PC-9 (cell line): ENCODE data around the gene ATAD3B. TPM values are rescaled to one million over a fixed set of nuclear protein-coding genes. Genes with fewer than 3 reads are reported as not detected.
A peak's percentile ranks its signal among the peaks of the same experiment; 100 is the strongest.
"Not testable (repeated sequence)": the region's sequence is repeated elsewhere in the genome, so short reads cannot be mapped to it uniquely, and the experiment has no call there.

ENCODE experiments used
- BruUV-seq: library from RNA; stranded (reverse); fragments of 400-500 nt; replicated peaks from 2 replicates; lab custom pipeline; 2021; lab: Mats Ljungman, UMichigan
- CTCF ChIA-PET: fragments of 300-600 bp; sonication (Branson Sonifier 250); formaldehyde crosslinking; loops from one replicate; lab custom pipeline; 2022; ENCODE audit warnings: antibody characterized with exemption; lab: Charles Lee
- POLR2A ChIA-PET: fragments of 300-600 bp; sonication (Branson Sonifier 250); formaldehyde crosslinking; loops from one replicate; lab custom pipeline; 2022; ENCODE audit warnings: antibody characterized with exemption; ENCODE audit not compliant: unreplicated experiment; lab: Charles Lee
- DNase-seq, 2 experiments: peaks; one replicate each; pipeline versions ENCODE4 v3.0.0 to v3.0.0-alpha.2; 2015 to 2022; ENCODE audit warnings: mixed read lengths in 1 of 2
- H2AFZ ChIP-seq: fragments of 200-600 bp; sonication (generic); 2 replicates; pipeline ENCODE4 v1.8.1; 2017; ENCODE audit warnings: antibody characterized with exemption
- H3F3A ChIP-seq: fragments of 200-600 bp; sonication (generic); 2 replicates; pipeline ENCODE4 v1.8.1; 2017; ENCODE audit warnings: antibody characterized with exemption, mild to moderate bottlenecking, low read depth; ENCODE audit not compliant: insufficient read depth
- H3K27ac ChIP-seq: fragments of 200-600 bp; sonication (generic); 2 replicates; pipeline ENCODE4 v1.6.1; 2016; ENCODE audit warnings: mixed run types
- H3K27me3 ChIP-seq: fragments of 200-600 bp; sonication (generic); 2 replicates; pipeline ENCODE4 v1.6.1; 2016; ENCODE audit warnings: low read depth, mixed run types; ENCODE audit not compliant: insufficient read depth
- H3K36me3 ChIP-seq: fragments of 200-600 bp; sonication (generic); 2 replicates; pipeline ENCODE4 v1.6.1; 2016; ENCODE audit warnings: low read depth, mixed run types
- H3K4me1 ChIP-seq: fragments of 200-600 bp; sonication (generic); replicated peaks from 2 replicates; pipeline ENCODE4 v1.6.1; 2016; ENCODE audit warnings: mixed run types; ENCODE audit not compliant: insufficient read depth
- H3K4me2 ChIP-seq: fragments of 200-600 bp; sonication (generic); 2 replicates; pipeline ENCODE4 v1.6.1; 2017; ENCODE audit warnings: mixed run types
- H3K4me3 ChIP-seq: fragments of 200-600 bp; sonication (generic); 2 replicates; pipeline ENCODE4 v1.6.1; 2016; ENCODE audit warnings: mixed run types
- H3K79me2 ChIP-seq: fragments of 200-600 bp; sonication (generic); 2 replicates; pipeline ENCODE4 v1.6.1; 2017; ENCODE audit warnings: low read depth, mixed run types
- H3K9me2 ChIP-seq: fragments of 200-600 bp; sonication (generic); 2 replicates; pipeline ENCODE4 v1.8.1; 2017; ENCODE audit warnings: mild to moderate bottlenecking; ENCODE audit not compliant: insufficient read depth
- H3K9me3 ChIP-seq: fragments of 200-600 bp; sonication (generic); 2 replicates; pipeline ENCODE4 v1.8.1; 2016; ENCODE audit warnings: low read depth; ENCODE audit not compliant: insufficient read depth
- H4K20me1 ChIP-seq: fragments of 200-600 bp; sonication (generic); 2 replicates; pipeline ENCODE4 v1.8.1; 2017; ENCODE audit not compliant: insufficient read depth
- intact Hi-C: fragments of 100-400 bp; cut with micrococcal nuclease; formaldehyde crosslinking; loops from one replicate; pipeline ENCODE4 v1.10.0; 2022; ENCODE audit not compliant: unreplicated experiment
- total RNA-seq: library from RNA; stranded (reverse); gene quantifications from 2 replicates; pipeline ENCODE4 v1.2.3, GENCODE V29; 2021
- TF ChIP-seq, protein P1 (sequence below): fragments of 200-600 bp; sonication (generic); conservative IDR thresholded peaks from 2 replicates; pipeline ENCODE4 v1.6.1; 2017; ENCODE audit warnings: mixed run types, antibody characterized with exemption, mild to moderate bottlenecking, moderate library complexity

ATAD3B gene
- total RNA-seq, 1 experiment from 2014 or later = 32.8 TPM

DNA sequence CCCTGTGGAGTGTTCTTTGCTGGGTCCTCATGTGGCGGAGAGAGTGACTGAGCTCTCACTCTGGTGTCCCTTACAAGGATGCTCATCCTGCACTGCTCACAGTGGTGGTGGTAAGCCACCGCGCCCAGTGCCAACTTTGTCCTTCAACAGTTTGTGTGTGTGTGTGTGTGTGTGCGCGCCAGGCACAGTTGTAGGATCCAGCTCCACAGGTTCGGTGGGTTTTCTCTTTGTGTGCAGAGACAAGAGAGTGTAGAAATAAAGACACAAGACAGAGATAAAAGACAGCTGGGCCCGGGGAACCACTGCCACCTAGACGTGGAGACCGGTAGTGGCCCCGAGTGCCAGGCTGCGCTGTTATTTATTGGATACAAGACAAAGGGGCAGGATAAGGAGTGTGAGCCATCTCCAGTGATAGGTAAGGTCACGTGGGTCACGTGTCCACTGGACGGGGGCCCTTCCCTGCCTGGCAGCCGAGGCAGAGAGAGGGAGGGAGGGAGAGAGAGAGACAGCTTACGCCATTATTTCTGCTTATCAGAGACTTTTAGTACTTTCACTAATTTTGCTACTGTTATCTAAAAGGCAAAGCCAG, 33.3 kb downstream of the ATAD3B start:
- peaks cover 24% of the 10 kb centered on the region for H3F3A ChIP-seq
- not testable (repeated sequence) for H2AFZ ChIP-seq, H3K27me3 ChIP-seq, H3K4me3 ChIP-seq, H3K79me2 ChIP-seq, H3K9me3 ChIP-seq, H3K9me2 ChIP-seq, H3K27ac ChIP-seq, BruUV-seq, H4K20me1 ChIP-seq, H3K36me3 ChIP-seq
- CTCF ChIA-PET = interaction anchor here (0.6 to 1.3 kb wide), 2 partner anchors 129 to 134 kb away, joined by 5 to 7 read pairs; no protein-coding TSS in a partner anchor
- H3K4me2 ChIP-seq = peak overlapping the region; percentile 63
- TF ChIP-seq, protein P1, sequence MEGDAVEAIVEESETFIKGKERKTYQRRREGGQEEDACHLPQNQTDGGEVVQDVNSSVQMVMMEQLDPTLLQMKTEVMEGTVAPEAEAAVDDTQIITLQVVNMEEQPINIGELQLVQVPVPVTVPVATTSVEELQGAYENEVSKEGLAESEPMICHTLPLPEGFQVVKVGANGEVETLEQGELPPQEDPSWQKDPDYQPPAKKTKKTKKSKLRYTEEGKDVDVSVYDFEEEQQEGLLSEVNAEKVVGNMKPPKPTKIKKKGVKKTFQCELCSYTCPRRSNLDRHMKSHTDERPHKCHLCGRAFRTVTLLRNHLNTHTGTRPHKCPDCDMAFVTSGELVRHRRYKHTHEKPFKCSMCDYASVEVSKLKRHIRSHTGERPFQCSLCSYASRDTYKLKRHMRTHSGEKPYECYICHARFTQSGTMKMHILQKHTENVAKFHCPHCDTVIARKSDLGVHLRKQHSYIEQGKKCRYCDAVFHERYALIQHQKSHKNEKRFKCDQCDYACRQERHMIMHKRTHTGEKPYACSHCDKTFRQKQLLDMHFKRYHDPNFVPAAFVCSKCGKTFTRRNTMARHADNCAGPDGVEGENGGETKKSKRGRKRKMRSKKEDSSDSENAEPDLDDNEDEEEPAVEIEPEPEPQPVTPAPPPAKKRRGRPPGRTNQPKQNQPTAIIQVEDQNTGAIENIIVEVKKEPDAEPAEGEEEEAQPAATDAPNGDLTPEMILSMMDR = peak; percentile 77
- intact Hi-C loops = loop anchor here (1.0 to 10.0 kb wide), 4 partner anchors 72 to 200 kb away; partner anchors contain the start of genes ACAP3, AURKAIP1 and PUSL1
- peak; percentile 76 to 92 for DNase-seq
- POLR2A ChIA-PET = interaction anchor here (0.5 kb wide), 1 partner anchor 132 kb away, joined by 7 read pairs; no protein-coding TSS in a partner anchor
- peaks cover 11% of the 10 kb centered on the region for H3K4me1 ChIP-seq

DNA sequence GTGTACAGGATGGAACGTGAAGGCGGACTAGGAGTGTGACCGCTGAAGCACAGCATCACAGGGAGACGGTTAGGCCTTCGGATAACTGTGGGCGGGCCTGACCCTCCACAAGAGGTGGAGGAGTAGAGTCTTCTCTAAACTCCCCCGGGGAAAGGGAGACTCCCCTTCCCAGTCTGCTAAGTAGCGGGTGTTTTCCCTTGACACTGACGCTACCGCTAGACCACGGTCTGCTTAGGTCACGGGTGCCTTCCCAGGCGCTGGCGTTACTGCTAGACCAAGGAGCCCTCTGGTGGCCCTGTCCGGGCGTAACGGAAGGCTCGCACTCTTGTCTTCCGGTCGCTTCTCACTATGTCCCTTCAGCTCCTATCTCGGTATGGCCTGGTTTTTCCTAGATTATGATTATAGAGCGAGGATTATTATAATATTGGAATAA, 33.8 kb downstream of the ATAD3B start:
- ChIA-PET CTCF (interaction anchor here (0.6 to 1.3 kb wide), 4 partner anchors 57 to 343 kb away, joined by 5 to 7 read pairs (median 6); no protein-coding TSS in a partner anchor), POLR2A (interaction anchor here (0.5 to 0.6 kb wide), 3 partner anchors 72 to 133 kb away, joined by 3 to 7 read pairs (median 5); no protein-coding TSS in a partner anchor)
- H3K79me2 ChIP-seq, H3K9me2 ChIP-seq, H3K4me3 ChIP-seq, H3K27ac ChIP-seq, H2AFZ ChIP-seq, H4K20me1 ChIP-seq, H3K9me3 ChIP-seq, H3K27me3 ChIP-seq, H3K36me3 ChIP-seq: not testable (repeated sequence)
- DNase-seq = peak in 1 of 2 experiments; percentile 42
- BruUV-seq = TSS peak; percentile 72
- intact Hi-C loops = loop anchor here (1.0 to 10.0 kb wide), 4 partner anchors 73 to 201 kb away; partner anchors contain the start of genes ACAP3, AURKAIP1 and PUSL1
- Histone ChIP-seq H3K4me1 (peaks cover 11% of the 10 kb centered on the region), H3K4me2 (peak overlapping the region; percentile 63), H3F3A (peaks cover 24% of the 10 kb centered on the region)
- TF ChIP-seq, protein P1 = peak; percentile 53; the same call in 1 of the 2 replicates

DNA sequence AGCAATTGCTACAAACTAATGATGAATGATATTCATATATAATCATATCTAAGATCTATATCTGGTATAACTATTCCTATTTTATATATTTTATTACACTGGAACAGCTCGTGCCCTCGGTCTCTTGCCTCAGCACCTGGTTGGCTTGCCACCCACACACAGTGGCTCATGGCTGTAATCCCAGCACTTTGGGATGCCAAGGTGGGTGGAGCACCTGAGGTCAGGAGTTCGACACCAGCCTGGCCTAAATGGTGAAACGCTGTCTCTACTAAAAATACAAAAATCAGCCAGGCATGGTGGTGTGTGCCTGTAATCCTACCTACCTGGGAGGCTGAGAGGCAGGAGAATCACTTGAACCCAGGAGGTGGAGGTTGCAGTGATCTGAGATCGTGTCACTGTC, 34.2 kb downstream of the ATAD3B start:
- H3K36me3 ChIP-seq, H3K27ac ChIP-seq, H3K27me3 ChIP-seq, H3K9me2 ChIP-seq, H2AFZ ChIP-seq, H3K4me3 ChIP-seq, H4K20me1 ChIP-seq, DNase-seq, BruUV-seq, H3K9me3 ChIP-seq, H3K79me2 ChIP-seq: not testable (repeated sequence)
- POLR2A ChIA-PET = interaction anchor here (0.5 to 0.6 kb wide), 3 partner anchors 72 to 134 kb away, joined by 3 to 7 read pairs (median 5); no protein-coding TSS in a partner anchor
- Histone ChIP-seq H3F3A (peaks cover 24% of the 10 kb centered on the region), H3K4me1 (peaks cover 15% of the 10 kb centered on the region), H3K4me2 (peak overlapping the region; percentile 63)
- CTCF ChIA-PET = interaction anchor here (0.6 to 1.3 kb wide), 3 partner anchors 58 to 343 kb away, joined by 5 to 6 read pairs (median 5); no protein-coding TSS in a partner anchor
- intact Hi-C loops = loop anchor here (1.0 to 10.0 kb wide), 4 partner anchors 73 to 201 kb away; partner anchors contain the start of genes ACAP3, AURKAIP1 and PUSL1
